ENCODE results near the gene DGCR8.

DNA sequence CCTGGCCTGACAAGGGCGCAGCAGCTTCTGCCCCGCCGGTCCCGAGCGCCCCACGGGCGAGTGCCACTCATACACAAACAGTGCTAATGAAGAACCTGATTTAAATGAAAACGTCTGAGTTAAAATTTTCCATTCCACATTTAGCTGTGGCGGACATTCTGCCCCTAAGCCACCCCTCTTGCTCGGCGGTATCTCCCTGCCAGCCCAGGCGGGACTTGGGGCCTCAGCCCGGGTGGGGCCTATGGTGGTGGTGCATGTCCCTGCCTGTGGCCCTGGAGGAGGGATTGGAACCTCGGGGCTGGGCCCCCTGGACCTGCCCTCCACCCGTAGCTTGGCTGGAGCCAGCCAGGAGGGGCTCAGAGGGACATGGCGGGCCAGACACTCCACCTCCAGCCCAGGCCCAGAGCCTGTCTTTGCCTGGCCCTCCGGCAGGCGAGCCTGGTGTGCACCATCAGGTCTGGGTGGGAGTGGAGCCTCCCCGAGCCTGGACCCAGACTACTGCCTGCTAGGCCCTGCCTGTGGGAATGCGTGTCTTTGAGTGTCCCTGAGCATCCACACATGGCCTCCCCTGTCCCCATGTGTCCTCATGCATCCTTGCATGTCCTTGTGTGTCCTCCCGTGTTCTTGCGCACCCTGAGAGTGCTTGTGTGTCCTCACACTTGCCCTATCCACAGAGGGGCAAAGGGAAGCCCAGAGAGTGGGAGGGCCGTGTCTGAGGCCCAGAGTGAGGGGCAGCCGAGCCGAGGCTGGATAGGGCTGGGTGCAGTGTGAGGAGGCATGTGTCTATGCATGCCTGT, 56.0 kb downstream of the DGCR8 start:
- TF ChIP-seq POLR2A (IDR thresholded peaks at IDR 0.05; ENCODE audit: low read length) (no peak), GATA1 (IDR thresholded peaks at IDR 0.05; ENCODE audit: low read depth, low read length) (no peak)
